CD4-positive, alpha-beta memory T cell (primary cell): ENCODE data around the gene DAPP1. TPM values are rescaled to one million over a fixed set of nuclear protein-coding genes. Genes with fewer than 3 reads are reported as not detected.

ENCODE experiments used
- CTCF ChIA-PET: fragments of 350-600 bp; sonication (Branson Sonifier 250); formaldehyde crosslinking; loops from one replicate; lab custom pipeline; 2021; ENCODE audit warnings: inconsistent platforms; ENCODE audit not compliant: partially characterized antibody; lab: Charles Lee
- POLR2A ChIA-PET: fragments of 350-600 bp; sonication (Branson Sonifier 250); formaldehyde crosslinking; loops from one replicate; lab custom pipeline; 2021; ENCODE audit not compliant: partially characterized antibody; lab: Charles Lee
- DNase-seq, 5 donors: peaks; one replicate each; pipeline versions ENCODE4 v3.0.0 to v3.0.0-alpha.2; 2020 to 2022; ENCODE audit warnings: mixed read lengths in 1 of 5
- H3K27ac ChIP-seq: one replicate; pipeline ENCODE4 v1.7.0; 2013; ENCODE audit warnings: low read depth, low read length
- H3K27me3 ChIP-seq: 2 replicates; pipeline ENCODE4 v1.7.0; 2013; ENCODE audit warnings: mild to moderate bottlenecking, low read length, moderate library complexity; ENCODE audit not compliant: insufficient read depth
- H3K36me3 ChIP-seq: 2 replicates; pipeline ENCODE4 v1.7.0; 2013; ENCODE audit warnings: mild to moderate bottlenecking, low read length, moderate library complexity; ENCODE audit not compliant: insufficient read depth
- H3K4me1 ChIP-seq: 2 replicates; pipeline ENCODE4 v1.7.0; 2013; ENCODE audit warnings: mild to moderate bottlenecking, low read length, moderate library complexity; ENCODE audit not compliant: insufficient read depth
- H3K4me3 ChIP-seq, 2 donors: one replicate each; pipeline ENCODE4 v1.7.0; 2013; ENCODE audit warnings: low read length in 2 of 2, mild to moderate bottlenecking in 1 of 2
- H3K9me3 ChIP-seq, 2 donors: one replicate each; pipeline ENCODE4 v1.7.0; 2013; ENCODE audit warnings: low read length in 2 of 2, control low read depth in 1 of 2; ENCODE audit not compliant: control insufficient read depth in 1 of 2
- H3K27ac Mint-ChIP-seq, 7 donors: one replicate each; pipeline ENCODE4 v1.8.0; 2020 to 2021; ENCODE audit warnings: mixed read lengths in 7 of 7, mild to moderate bottlenecking in 6 of 7, inconsistent platforms in 3 of 7, moderate library complexity in 3 of 7
- H3K27me3 Mint-ChIP-seq, 2 donors: one replicate each; pipeline ENCODE4 v1.8.0; 2020 to 2021; ENCODE audit warnings: mixed read lengths in 2 of 2
- H3K36me3 Mint-ChIP-seq, 2 donors: one replicate each; pipeline ENCODE4 v1.8.0; 2020 to 2021; ENCODE audit warnings: mixed read lengths in 2 of 2, inconsistent platforms in 1 of 2, mild to moderate bottlenecking in 1 of 2
- H3K4me1 Mint-ChIP-seq, 4 donors: one replicate each; pipeline ENCODE4 v1.8.0; 2020 to 2021; ENCODE audit warnings: mixed read lengths in 4 of 4, mild to moderate bottlenecking in 1 of 4
- H3K4me3 Mint-ChIP-seq, 8 donors: one replicate each; pipeline ENCODE4 v1.8.0; 2020 to 2021; ENCODE audit warnings: mixed read lengths in 8 of 8, mild to moderate bottlenecking in 7 of 8, moderate library complexity in 6 of 8, inconsistent platforms in 3 of 8
- H3K9me3 Mint-ChIP-seq, 8 donors: one replicate each; pipeline ENCODE4 v1.8.0; 2020 to 2021; ENCODE audit warnings: mixed read lengths in 8 of 8, mild to moderate bottlenecking in 5 of 8, inconsistent platforms in 3 of 8, moderate library complexity in 1 of 8
- intact Hi-C: fragments of 100-400 bp; cut with micrococcal nuclease; formaldehyde crosslinking; loops from one replicate; pipeline ENCODE4 v1.15.1; 2023
- polyA plus RNA-seq, 2 donors: library from polyadenylated mRNA; unstranded; fragments of 300-500 nt; fragmentation: Illumina TruSeq; gene quantifications; one replicate each; pipeline ENCODE4 v1.2.3, GENCODE V29; 2021
- total RNA-seq, 2 experiments: library from RNA; stranded (reverse); gene quantifications; one replicate each; pipeline ENCODE4 v1.2.3, GENCODE V29; 2021

Gene DAPP1
- total and polyA plus RNA-seq, 4 experiments from 2014 or later: 16.8 to 27.7 (median 22.1) TPM

DNA sequence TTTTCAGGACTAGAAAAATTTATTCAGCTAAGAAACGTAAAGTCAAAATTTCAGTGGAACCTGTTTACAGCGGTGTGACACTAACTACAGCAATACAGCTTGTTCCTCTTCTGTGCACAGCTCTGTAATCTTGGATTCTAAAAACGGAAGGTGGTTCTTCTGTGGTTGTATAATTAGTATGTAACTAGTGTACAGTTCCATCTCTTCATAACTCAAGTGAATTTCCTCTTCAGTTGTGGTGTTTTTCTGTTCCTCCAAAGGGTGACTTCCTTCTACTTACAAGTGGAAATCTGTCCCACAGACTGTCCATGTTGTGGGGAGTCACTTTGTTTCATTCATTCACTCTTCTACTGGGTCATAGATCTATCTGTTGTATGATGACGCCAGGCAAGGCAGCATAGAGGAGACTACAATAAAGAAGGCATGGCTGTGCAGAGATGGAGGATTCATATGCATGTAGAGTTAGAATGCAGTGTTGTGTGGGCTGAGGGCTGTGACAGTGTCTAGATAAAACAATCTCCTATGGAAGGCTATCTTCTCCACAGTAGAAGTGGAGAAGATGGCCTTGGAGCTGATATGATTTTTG, 5.4 kb downstream of the DAPP1 start:
- H3K27ac ChIP-seq: no peak overlapping the region
- peaks cover 62% of the 10 kb centered on the region for H3K4me1 ChIP-seq
- CTCF ChIA-PET: interaction anchor here (1.2 to 3.9 kb wide), 7 partner anchors 9 to 766 kb away, joined by 3 to 23 read pairs (median 4); no protein-coding TSS in a partner anchor
- POLR2A ChIA-PET: interaction anchor here (0.8 to 1.8 kb wide), 3 partner anchors 10 to 129 kb away, joined by 3 to 5 read pairs (median 3); partner anchors contain the start of gene LAMTOR3
- H3K27ac Mint-ChIP-seq: peak overlapping the region in 6 of 7 donors; percentile 8 to 93 (median 48)
- no peak overlapping the region for H3K4me3 ChIP-seq
- intact Hi-C loops: no loop called here
- no peaks in the 10 kb centered on the region for H3K9me3 ChIP-seq
- no peaks in the 10 kb centered on the region for H3K36me3 ChIP-seq
- DNase-seq: no peak
- H3K27me3 Mint-ChIP-seq: no peaks in the 10 kb centered on the region
- H3K9me3 Mint-ChIP-seq: no peaks in the 10 kb centered on the region
- peak overlapping the region in 6 of 8 donors; percentile 2 to 71 (median 60) for H3K4me3 Mint-ChIP-seq
- no peaks in the 10 kb centered on the region for H3K27me3 ChIP-seq
- H3K36me3 Mint-ChIP-seq: peaks cover 9 to 15% of the 10 kb centered on the region in 2 donors
- H3K4me1 Mint-ChIP-seq: peaks cover 66 to 83% (median 75%) of the 10 kb centered on the region in 4 donors

DNA sequence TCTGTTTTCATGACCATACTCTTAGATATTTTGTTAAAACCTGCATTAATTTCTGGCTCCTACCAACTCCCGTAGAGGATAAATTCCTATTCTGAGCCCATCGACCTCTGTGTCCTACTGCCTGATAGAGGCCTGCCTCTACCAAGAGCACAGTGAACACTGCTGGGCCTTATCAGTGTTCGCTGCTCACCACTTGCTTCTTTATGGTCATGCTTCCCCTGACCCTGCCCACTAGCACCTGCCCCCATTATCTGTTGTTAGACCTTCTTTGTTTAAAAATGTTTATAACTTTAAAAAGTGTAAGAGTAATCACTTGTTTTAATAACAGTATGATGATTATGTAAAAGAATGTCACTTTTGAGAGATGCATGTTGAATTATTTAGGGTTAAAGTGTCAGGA, 6.1 kb downstream of the DAPP1 start:
- Histone ChIP-seq H3K9me3 (no peaks in the 10 kb centered on the region), H3K4me3 (no peak overlapping the region), H3K27me3 (no peaks in the 10 kb centered on the region), H3K4me1 (peaks cover 55% of the 10 kb centered on the region), H3K36me3 (no peaks in the 10 kb centered on the region), H3K27ac (no peak overlapping the region)
- Mint-ChIP-seq H3K9me3 (no peaks in the 10 kb centered on the region), H3K36me3 (peaks cover 10 to 15% of the 10 kb centered on the region in 2 donors), H3K4me3 (peak overlapping the region in 1 of 8 donors; percentile 16), H3K27me3 (no peaks in the 10 kb centered on the region), H3K4me1 (peaks cover 64 to 79% (median 75%) of the 10 kb centered on the region in 4 donors), H3K27ac (peak overlapping the region in 1 of 7 donors; percentile 1)
- ChIA-PET CTCF (interaction anchor here (3.9 kb wide), 1 partner anchor 14 kb away, joined by 23 read pairs; no protein-coding TSS in a partner anchor), POLR2A (interaction anchor here (1.8 kb wide), 1 partner anchor 128 kb away, joined by 5 read pairs; no protein-coding TSS in a partner anchor)
- no peak for DNase-seq
- intact Hi-C loops: no loop called here

- Histone ChIP-seq H3K4me1 (peaks cover 41% of the 10 kb centered on the region), H3K27me3 (no peaks in the 10 kb centered on the region), H3K36me3 (no peaks in the 10 kb centered on the region), H3K9me3 (no peaks in the 10 kb centered on the region), H3K27ac (no peak overlapping the region), H3K4me3 (no peak overlapping the region)
- intact Hi-C loops: no loop called here
- CTCF ChIA-PET: interaction anchor here (0.7 to 2.5 kb wide), 3 partner anchors 10 to 15 kb away, joined by 3 to 10 read pairs (median 3); no protein-coding TSS in a partner anchor
- no peaks in the 10 kb centered on the region for H3K9me3 Mint-ChIP-seq
- no peak for DNase-seq
- H3K36me3 Mint-ChIP-seq: peaks cover 12 to 15% of the 10 kb centered on the region in 2 donors
- H3K4me1 Mint-ChIP-seq: peaks cover 55 to 77% (median 69%) of the 10 kb centered on the region in 4 donors
- no peak overlapping the region for H3K4me3 Mint-ChIP-seq
- H3K27ac Mint-ChIP-seq: peak overlapping the region in 1 of 7 donors; percentile 38
- POLR2A ChIA-PET: no interaction called here
- no peaks in the 10 kb centered on the region for H3K27me3 Mint-ChIP-seq
These were observed 7.5 kb downstream of the DAPP1 start for GRCh38 chr4:99824070-99824599.

GRCh38 chr4:99825272-99825671, 8.6 kb downstream of the DAPP1 start:
- CTCF ChIA-PET: interaction anchor here (1.1 to 2.5 kb wide), 2 partner anchors 9 to 16 kb away, joined by 4 to 10 read pairs; partner anchors contain the start of gene DAPP1
- H3K27ac Mint-ChIP-seq: peak overlapping the region in 1 of 7 donors; percentile 13
- peaks cover 48 to 66% (median 59%) of the 10 kb centered on the region in 4 donors for H3K4me1 Mint-ChIP-seq
- DNase-seq: no peak
- POLR2A ChIA-PET: no interaction called here
- no peaks in the 10 kb centered on the region for H3K9me3 Mint-ChIP-seq
- Histone ChIP-seq H3K36me3 (no peaks in the 10 kb centered on the region), H3K27ac (no peak overlapping the region), H3K9me3 (no peaks in the 10 kb centered on the region), H3K27me3 (no peaks in the 10 kb centered on the region), H3K4me3 (no peak overlapping the region), H3K4me1 (peaks cover 30% of the 10 kb centered on the region)
- intact Hi-C loops: no loop called here
- H3K27me3 Mint-ChIP-seq: no peaks in the 10 kb centered on the region
- H3K4me3 Mint-ChIP-seq: peak overlapping the region in 1 of 8 donors; percentile 38
- peaks cover 12 to 15% of the 10 kb centered on the region in 2 donors for H3K36me3 Mint-ChIP-seq

- Histone ChIP-seq H3K4me3 (no peak overlapping the region), H3K36me3 (no peaks in the 10 kb centered on the region), H3K27me3 (no peaks in the 10 kb centered on the region), H3K9me3 (no peaks in the 10 kb centered on the region), H3K27ac (no peak overlapping the region), H3K4me1 (peaks cover 22% of the 10 kb centered on the region)
- no peaks in the 10 kb centered on the region for H3K9me3 Mint-ChIP-seq
- H3K4me1 Mint-ChIP-seq: peaks cover 49 to 67% (median 58%) of the 10 kb centered on the region in 4 donors
- POLR2A ChIA-PET: no interaction called here
- H3K36me3 Mint-ChIP-seq: peaks cover 12 to 15% of the 10 kb centered on the region in 2 donors
- CTCF ChIA-PET: interaction anchor here (2.5 kb wide), 1 partner anchor 17 kb away, joined by 10 read pairs; no protein-coding TSS in a partner anchor
- H3K27me3 Mint-ChIP-seq: no peaks in the 10 kb centered on the region
- peak overlapping the region in 2 of 7 donors; percentile 40 to 62 for H3K27ac Mint-ChIP-seq
- no peak overlapping the region for H3K4me3 Mint-ChIP-seq
- intact Hi-C loops: no loop called here
- DNase-seq: no peak
These were observed 9.4 kb downstream of the DAPP1 start for GRCh38 chr4:99826016-99826415.

GRCh38 chr4:99827454-99827853, 10.8 kb downstream of the DAPP1 start:
- Mint-ChIP-seq H3K4me3 (no peak overlapping the region), H3K27me3 (no peaks in the 10 kb centered on the region), H3K27ac (peak overlapping the region in 2 of 7 donors; percentile 16 to 58), H3K9me3 (no peaks in the 10 kb centered on the region), H3K4me1 (peaks cover 43 to 58% (median 49%) of the 10 kb centered on the region in 4 donors), H3K36me3 (peaks cover 10 to 15% of the 10 kb centered on the region in 2 donors)
- POLR2A ChIA-PET: interaction anchor here (1.2 to 1.7 kb wide), 3 partner anchors 10 to 23 kb away, joined by 4 to 8 read pairs (median 4); no protein-coding TSS in a partner anchor
- CTCF ChIA-PET: interaction anchor here (1.0 to 4.5 kb wide), 2 partner anchors 15 to 18 kb away, joined by 3 to 22 read pairs; no protein-coding TSS in a partner anchor
- intact Hi-C loops: no loop called here
- H3K4me3 ChIP-seq: no peak overlapping the region
- H3K27me3 ChIP-seq: no peaks in the 10 kb centered on the region
- DNase-seq: no peak
- H3K27ac ChIP-seq: no peak overlapping the region
- H3K4me1 ChIP-seq: peaks cover 13% of the 10 kb centered on the region
- H3K9me3 ChIP-seq: no peaks in the 10 kb centered on the region
- H3K36me3 ChIP-seq: no peaks in the 10 kb centered on the region

- Histone ChIP-seq H3K4me1 (peaks cover 13% of the 10 kb centered on the region), H3K4me3 (no peak overlapping the region), H3K9me3 (no peaks in the 10 kb centered on the region), H3K27me3 (no peaks in the 10 kb centered on the region), H3K27ac (no peak overlapping the region), H3K36me3 (no peaks in the 10 kb centered on the region)
- peak overlapping the region in 1 of 7 donors; percentile 58 for H3K27ac Mint-ChIP-seq
- H3K36me3 Mint-ChIP-seq: peaks cover 10 to 15% of the 10 kb centered on the region in 2 donors
- CTCF ChIA-PET: interaction anchor here (1.0 to 4.5 kb wide), 2 partner anchors 16 to 19 kb away, joined by 3 to 22 read pairs; no protein-coding TSS in a partner anchor
- intact Hi-C loops: no loop called here
- H3K4me1 Mint-ChIP-seq: peaks cover 39 to 54% (median 45%) of the 10 kb centered on the region in 4 donors
- H3K27me3 Mint-ChIP-seq: no peaks in the 10 kb centered on the region
- DNase-seq: no peak
- H3K4me3 Mint-ChIP-seq: no peak overlapping the region
- POLR2A ChIA-PET: interaction anchor here (1.2 to 1.7 kb wide), 3 partner anchors 11 to 23 kb away, joined by 4 to 8 read pairs (median 4); no protein-coding TSS in a partner anchor
- H3K9me3 Mint-ChIP-seq: no peaks in the 10 kb centered on the region
These were observed 11.2 kb downstream of the DAPP1 start for GRCh38 chr4:99827857-99828256.
